HG03571 (cell line): ENCODE data around the gene ARHGEF33.
A peak's percentile ranks its signal among the peaks of the same experiment; 100 is the strongest.

Experiments used
- ATAC-seq: cut with Tn5 transposase; IDR thresholded peaks from one replicate; pipeline ENCODE4 v1.9.1; 2021; ENCODE audit not compliant: unreplicated experiment

The ARHGEF33 gene

DNA sequence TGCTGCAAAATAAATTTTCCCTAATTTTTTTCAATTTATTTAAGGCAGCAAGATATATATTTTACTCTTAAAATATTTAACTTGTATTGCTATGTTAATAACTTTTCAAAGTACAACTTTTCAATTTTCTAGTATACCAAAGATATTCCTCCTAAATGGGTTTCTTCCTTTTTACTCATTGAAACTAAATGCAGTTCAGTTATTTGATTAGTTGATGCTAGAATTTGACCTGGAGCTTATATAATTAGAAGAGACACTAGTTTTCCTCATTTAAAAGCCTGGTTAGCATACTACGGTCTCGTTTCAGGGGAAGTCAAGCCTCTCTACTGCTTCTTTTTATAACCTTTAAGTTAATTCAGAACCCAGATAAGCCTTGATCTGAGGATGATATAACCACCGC lies at the start of gene ARHGEF33:
Gene ARHGEF33 (plus strand): TSS at position 301 of the 400 bp plus-strand sequence. CDS start 29,573 bp downstream, outside the sequence.
- no peak for ATAC-seq

- ATAC-seq: peak; percentile 79
These were observed 39.6 kb upstream of the ARHGEF33 start for GRCh38 chr2:38850045-38850444.

GRCh38 chr2:38856165-38856564 lies 33.5 kb upstream of the ARHGEF33 start:
- ATAC-seq: no peak

GRCh38 chr2:38862476-38862875 lies 27.2 kb upstream of the ARHGEF33 start:
- ATAC-seq: no peak

DNA sequence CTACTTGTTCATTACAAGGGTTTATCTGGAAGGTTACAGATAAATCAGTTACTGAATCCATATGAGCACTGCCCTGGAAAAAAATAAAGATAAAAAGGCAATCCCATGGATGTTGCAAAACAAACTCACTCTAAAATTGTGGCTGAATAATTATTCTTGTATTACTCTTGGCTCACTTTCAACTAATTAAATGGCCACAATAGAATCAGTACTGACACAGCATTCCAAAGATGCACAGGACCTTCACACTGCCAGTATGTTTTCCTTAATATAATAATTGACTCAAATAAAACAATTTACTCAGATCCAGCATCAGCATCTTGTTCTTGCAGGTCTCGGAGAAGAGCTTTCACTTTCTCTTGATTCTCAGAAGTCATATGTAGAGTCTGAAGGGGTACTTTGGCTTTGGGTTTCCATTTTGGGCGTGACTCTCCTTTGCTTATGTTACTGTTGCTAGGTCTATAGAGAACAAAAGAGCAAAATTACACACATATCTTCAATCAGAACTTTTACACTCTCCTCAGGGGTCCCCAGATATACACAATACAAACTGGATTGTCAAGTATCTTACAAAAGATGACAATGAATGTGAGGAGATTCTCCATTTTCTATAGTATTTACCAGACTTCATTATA lies 26.5 kb upstream of the ARHGEF33 start:
- no peak for ATAC-seq

DNA sequence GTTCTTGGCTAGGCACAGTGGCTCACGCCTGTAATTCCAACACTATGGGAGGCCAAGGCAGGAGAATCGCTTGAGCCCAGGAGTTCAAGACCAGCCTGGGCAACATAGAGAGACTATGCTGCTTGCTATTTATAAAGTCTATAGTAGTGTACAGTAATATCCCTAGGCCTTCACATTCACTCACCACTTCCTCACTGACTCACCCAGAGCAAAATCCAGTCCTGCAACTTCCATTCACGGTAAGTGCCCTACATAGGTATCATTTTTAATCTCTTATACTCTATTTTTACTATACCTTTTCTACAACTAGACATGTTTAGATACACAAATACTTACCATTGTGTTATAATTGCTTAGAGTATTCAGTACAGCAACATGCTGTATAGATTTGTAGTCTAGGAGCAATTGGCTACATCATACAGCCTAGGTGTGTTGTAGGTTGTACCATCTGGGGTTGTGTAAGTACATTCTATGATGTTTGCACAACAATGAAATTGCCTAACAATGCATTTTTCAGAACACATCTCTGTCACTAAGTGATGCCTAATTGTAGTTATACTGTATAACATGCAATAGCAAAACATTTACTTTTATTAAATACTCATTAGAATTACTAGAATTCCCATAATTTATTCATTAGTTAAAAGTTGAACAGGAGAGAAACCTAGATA lies 22.8 kb upstream of the ARHGEF33 start:
- no peak for ATAC-seq

DNA sequence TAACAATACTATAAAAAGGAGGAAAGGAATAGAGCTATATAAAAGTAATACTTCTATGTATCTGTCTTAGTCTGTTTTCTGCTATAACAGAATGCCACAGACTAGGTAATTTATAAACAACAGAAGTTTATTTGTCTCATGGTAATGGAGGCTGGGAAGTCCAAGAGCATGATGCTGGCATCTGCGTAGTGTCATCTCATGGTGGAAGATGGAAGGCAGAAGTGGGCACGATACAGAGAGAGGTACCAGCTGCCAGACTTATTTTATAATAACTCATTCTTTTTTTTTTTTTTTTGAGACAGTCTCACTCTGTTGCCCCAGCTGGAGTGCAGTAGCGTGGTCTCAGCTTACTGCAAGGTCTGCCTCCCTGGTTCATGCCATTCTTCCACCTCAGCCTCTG lies 18.2 kb upstream of the ARHGEF33 start:
- no peak for ATAC-seq

GRCh38 chr2:38873763-38874162 lies 15.9 kb upstream of the ARHGEF33 start:
- ATAC-seq: no peak

GRCh38 chr2:38875227-38875575 lies 14.5 kb upstream of the ARHGEF33 start:
- no peak for ATAC-seq

- peak; percentile 100 for ATAC-seq
These were observed 13.9 kb upstream of the ARHGEF33 start, which contains the start of the genes DHX57 and MORN2 for GRCh38 chr2:38875576-38876367. TSS of gene DHX57 (minus strand) at chr2:38875934. CDS start at chr2:38868405, 7,529 bp downstream. TSS of gene MORN2 (plus strand) at chr2:38875976.

GRCh38 chr2:38876407-38876806 lies 13.3 kb upstream of the ARHGEF33 start:
- ATAC-seq: no peak

DNA sequence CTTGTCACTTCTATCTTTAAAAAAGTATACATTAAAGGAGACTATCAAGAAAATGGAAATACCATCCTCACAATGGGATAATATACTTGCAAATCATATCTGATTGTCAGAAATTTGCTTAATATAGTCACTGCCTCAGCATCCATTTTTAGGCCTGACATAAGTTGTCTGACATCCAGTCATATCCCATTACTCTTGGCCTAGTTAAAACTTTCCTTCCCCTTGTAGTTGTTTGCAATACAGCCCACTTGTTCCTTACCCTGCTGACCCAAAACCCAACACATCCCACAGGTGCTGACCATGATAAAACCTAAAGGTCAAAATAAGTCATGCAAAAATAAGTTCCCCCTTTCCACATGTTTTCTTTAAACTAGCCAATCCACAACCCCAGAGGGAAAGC lies 3.6 kb upstream of the ARHGEF33 start:
- no peak for ATAC-seq

DNA sequence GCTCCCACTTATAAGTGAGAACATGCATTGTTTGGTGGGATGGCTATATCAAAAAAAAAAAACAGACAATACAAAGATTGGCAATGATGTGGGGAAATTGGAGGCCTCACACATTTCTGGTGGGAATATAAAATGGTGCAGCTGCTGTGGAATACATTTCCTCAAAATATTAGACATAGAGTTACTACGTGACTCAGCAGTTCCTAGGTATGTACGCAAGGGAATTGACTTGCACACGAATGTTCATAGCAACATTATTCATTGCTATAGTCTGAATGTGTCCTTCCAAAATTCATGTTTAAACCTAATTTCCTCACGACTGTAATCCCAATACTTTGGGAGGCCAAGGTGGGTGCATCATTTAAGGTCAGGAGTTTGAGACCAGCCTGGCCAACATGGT lies 2.3 kb upstream of the ARHGEF33 start:
- no peak for ATAC-seq

GRCh38 chr2:38887902-38888554 lies 1.6 kb upstream of the ARHGEF33 start:
- no peak for ATAC-seq

GRCh38 chr2:38889045-38889444 lies 630 bp upstream of the ARHGEF33 start:
- no peak for ATAC-seq

DNA sequence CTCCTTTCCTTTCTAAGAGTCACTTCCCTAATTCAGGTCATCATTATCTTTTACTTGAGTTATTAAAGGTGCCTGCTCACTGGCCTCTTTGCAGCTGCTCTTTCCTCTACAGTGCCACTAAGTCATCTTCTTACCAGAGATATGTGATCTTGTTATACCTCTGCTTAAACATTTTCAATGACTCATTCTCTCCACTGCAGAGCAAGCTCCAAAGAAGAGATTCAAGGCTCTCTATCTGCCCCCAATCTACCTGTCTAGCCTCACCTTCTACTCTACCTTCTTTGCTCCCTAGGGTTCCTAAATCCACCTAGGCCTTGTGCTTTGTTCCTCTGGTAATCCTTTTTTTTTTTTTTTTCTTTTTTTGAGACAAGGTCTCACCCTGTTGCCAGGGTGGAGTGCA lies 3.1 kb downstream of the ARHGEF33 start:
- no peak for ATAC-seq

GRCh38 chr2:38898256-38898655 lies 8.6 kb downstream of the ARHGEF33 start:
- no peak for ATAC-seq

- no peak for ATAC-seq
These were observed 11.1 kb downstream of the ARHGEF33 start for GRCh38 chr2:38900726-38901125.

DNA sequence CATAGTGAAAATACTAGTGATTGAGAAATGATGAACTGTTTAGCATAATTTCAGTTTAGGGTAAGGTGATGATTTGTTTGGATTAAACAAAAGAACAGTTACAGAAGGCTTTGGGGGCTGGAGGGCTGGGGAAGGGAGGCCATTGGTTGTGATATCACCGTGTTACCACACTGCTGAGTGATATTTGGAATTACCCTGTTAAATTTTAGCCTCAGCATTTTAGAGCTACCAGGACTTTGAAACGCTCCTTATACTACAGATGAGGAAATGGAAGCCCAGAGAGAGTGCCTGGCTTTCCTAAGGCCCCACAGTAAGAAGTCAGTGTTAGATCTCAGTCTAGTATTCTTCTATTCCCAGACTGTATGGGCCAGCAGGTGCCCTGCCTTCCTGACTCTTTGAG lies 15.6 kb downstream of the ARHGEF33 start:
- no peak for ATAC-seq

- no peak for ATAC-seq
These were observed 17.6 kb downstream of the ARHGEF33 start for GRCh38 chr2:38907242-38907641.
